Cardiac fibroblast (primary cell): Measurements from ENCODE around the gene MAMLD1.
"Not testable (repeated sequence)": the region's sequence is repeated elsewhere in the genome, so short reads cannot be mapped to it uniquely, and the experiment has no call there.

Source experiments
- DNase-seq, 2 donors: peaks; one replicate each; pipeline versions ENCODE4 v3.0.0 to v3.0.0-alpha.2; 2010; ENCODE audit warnings: low read depth in 2 of 2
- H3K4me3 ChIP-seq, 2 donors: replicated peaks in 1 of 2; 1 replicate in 1 of 2; 2 replicates in 1 of 2; pipeline ENCODE4 v1.5.1; 2011; ENCODE audit warnings: low read depth in 2 of 2, low read length in 2 of 2, mild to moderate bottlenecking in 2 of 2, moderate library complexity in 1 of 2
- TF ChIP-seq, protein P1 (sequence below): IDR thresholded peaks from one replicate; pipeline ENCODE4 v1.5.1; 2011; ENCODE audit warnings: low read depth, mild to moderate bottlenecking, low read length, inconsistent platforms

MAMLD1 gene

DNA sequence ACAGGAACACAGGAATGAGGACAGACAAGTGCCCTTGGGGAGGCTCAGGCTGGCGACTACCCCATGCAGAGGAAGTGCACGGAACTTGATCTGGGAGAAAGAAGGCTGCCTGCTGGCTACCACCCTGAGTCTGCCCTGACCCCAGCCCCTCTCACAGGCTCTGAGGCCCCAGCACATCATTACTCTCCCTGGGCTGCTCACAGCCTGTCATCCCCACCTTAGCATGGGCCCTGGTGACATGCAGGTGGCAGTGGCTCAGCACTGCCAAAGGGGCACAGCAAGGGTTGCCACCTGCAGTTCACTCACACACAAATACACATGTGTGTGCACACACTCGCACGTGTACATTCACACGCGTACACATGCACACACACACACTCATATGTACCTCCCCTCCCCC is 26.1 kb upstream of the MAMLD1 start:
- DNase-seq = no peak
- TF ChIP-seq, protein P1, sequence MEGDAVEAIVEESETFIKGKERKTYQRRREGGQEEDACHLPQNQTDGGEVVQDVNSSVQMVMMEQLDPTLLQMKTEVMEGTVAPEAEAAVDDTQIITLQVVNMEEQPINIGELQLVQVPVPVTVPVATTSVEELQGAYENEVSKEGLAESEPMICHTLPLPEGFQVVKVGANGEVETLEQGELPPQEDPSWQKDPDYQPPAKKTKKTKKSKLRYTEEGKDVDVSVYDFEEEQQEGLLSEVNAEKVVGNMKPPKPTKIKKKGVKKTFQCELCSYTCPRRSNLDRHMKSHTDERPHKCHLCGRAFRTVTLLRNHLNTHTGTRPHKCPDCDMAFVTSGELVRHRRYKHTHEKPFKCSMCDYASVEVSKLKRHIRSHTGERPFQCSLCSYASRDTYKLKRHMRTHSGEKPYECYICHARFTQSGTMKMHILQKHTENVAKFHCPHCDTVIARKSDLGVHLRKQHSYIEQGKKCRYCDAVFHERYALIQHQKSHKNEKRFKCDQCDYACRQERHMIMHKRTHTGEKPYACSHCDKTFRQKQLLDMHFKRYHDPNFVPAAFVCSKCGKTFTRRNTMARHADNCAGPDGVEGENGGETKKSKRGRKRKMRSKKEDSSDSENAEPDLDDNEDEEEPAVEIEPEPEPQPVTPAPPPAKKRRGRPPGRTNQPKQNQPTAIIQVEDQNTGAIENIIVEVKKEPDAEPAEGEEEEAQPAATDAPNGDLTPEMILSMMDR = no peak
- H3K4me3 ChIP-seq = no peak overlapping the region

DNA sequence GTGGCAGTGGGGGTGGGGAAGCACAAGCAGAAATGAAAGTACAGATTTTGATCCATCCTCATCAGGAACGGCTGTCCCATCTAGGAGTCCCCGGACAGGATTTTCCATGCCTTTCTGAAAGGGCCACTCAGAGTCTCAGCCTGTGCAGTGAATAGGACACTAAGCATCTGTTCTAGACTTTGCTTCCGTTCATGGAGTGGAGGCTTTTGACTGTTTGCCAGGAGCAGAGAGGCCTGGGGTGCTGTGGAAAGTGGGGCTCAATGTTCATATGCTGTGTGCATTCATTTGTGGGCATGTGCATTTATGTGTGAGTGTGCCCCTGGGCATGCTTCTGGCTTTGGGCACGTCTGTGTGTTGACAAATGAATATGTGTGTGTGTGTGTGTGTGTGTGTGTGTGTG is 25.6 kb upstream of the MAMLD1 start:
- H3K4me3 ChIP-seq = no peak overlapping the region
- no peak for DNase-seq

DNA sequence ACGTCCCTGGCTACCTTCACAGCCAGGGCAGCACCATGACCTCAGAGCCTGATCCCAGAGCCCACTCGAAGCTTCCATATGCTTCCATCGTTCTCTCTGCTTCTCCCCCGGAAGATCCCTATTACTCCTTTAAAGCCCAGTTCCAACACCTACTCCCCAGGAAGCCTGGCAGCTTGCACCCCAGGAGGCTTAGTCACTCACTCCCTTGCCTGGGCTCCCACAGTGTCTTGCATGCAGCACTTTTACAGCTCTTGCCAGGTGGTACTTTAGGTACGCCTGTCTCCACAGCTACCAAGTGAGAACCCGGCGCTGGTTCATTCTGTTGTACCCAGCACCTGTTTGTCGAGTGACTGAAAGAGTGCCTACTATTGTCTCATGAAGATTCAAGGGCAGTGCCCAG is 24.5 kb upstream of the MAMLD1 start:
- TF ChIP-seq, protein P1 = no peak

More for the DNA sequence above, 25.6 kb upstream of the MAMLD1 start:
- TF ChIP-seq, protein P1 = no peak

DNA sequence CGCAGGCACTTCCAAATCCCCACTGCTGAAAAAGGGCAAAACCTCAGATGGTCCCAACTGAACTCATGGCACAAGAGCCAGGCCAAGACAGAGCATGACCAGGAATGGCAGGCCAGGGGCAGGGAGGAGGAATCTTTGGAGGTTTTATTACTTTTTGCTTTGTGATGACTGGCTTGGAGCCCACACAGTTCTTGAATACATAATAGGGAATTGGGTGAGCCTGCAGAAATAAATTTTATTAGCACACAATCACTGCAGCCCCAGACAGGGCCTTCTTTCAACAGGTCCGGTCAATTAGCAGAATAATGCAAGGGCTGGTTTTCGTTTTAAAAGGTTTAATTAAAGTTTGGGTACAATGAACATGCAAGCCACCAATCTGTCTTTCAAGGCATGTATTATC is 23.4 kb upstream of the MAMLD1 start:
- TF ChIP-seq, protein P1 = no peak
- no peak overlapping the region for H3K4me3 ChIP-seq
- DNase-seq = no peak

More for the DNA sequence above, 24.5 kb upstream of the MAMLD1 start:
- DNase-seq = no peak
- H3K4me3 ChIP-seq = no peak overlapping the region

DNA sequence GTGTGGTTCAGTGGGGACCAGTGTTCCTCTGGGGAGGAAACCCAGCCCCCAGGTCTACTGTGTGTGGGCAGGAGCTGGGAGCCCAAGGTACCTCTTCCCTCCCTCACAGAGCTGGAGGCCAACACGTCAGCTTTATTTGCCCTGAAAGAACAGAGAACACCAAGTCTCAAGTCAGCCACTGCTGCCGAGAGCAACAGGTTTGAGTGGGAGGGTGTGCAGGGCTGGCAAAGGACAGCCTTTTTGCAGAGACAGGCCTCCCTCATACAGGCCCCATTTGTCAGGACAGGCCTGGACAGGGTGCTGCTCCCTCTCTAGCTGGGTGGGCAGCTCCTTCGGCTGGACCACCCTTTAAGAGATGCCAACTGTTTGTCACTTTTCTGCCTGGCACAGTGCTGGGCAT is 22.8 kb upstream of the MAMLD1 start:
- DNase-seq, H3K4me3 ChIP-seq: not testable (repeated sequence)

DNA sequence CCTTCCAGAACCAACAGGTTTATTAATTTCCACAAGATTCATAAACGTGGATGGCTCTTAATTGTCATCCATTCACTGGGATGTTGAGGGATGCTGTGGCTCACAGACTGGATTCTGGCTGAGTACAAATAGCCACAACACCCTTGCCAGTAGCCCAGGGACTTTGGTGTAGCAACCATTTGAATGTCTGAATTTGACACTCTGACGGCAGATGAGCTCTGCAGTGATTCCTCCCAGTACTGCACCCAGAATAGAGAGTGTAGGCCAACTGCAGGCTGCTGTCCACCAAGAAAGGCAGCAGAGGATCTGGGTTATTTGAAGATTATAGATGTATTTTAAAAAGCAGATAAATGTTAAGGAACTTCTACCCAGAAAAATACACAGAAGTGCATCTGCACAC is 15.6 kb upstream of the MAMLD1 start:
- DNase-seq = no peak
- TF ChIP-seq, protein P1 = no peak
- no peak overlapping the region for H3K4me3 ChIP-seq

DNA sequence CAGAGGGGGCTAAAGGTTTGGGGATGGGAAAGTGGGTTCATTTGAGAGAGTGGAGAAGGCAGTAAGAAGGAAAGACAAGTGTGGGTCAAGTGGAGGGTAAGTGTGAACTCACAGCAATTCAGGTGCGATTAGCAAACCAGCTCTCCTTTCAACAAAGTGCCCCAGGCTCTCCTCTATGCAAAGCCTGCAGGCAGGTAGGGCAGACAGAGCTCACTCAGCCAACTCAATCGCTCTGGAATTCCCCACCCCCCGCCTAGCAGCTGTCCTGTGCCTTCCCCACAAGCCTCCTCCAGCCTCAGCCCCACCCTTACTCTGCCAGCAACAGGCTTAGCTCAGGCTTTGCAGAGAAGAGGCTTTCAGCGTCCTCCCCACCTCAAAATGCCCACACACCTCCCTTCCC is 14.8 kb upstream of the MAMLD1 start:
- no peak overlapping the region for H3K4me3 ChIP-seq
- TF ChIP-seq, protein P1 = no peak
- no peak for DNase-seq
